ENCODE results near the gene PLEKHH1.
A peak's percentile ranks its signal among the peaks of the same experiment; 100 is the strongest.

Gene PLEKHH1

GRCh38 chr14:67514650-67515385, 18.3 kb upstream of the PLEKHH1 start:
- peak overlapping the region; percentile 60 for H3K4me3 ChIP-seq (ENCODE audit: low read depth, low read length)
- in situ Hi-C loops (cut with HindIII; ENCODE audit: low sequenced_read_pairs), result no loop called here
- DNase-seq (ENCODE audit: low read depth), result no peak
- no peak for TF ChIP-seq CTCF (IDR thresholded peaks at IDR 0.05; ENCODE audit: low read depth, low read length, missing control alignments)

- in situ Hi-C loops (cut with HindIII; ENCODE audit: low sequenced_read_pairs), result no loop called here
- peak overlapping the region; percentile 60 for H3K4me3 ChIP-seq (ENCODE audit: low read depth, low read length)
- DNase-seq (ENCODE audit: low read depth), result no peak
- no peak for TF ChIP-seq CTCF (IDR thresholded peaks at IDR 0.05; ENCODE audit: low read depth, low read length, missing control alignments)
These were observed 17.6 kb upstream of the PLEKHH1 start for GRCh38 chr14:67515386-67516079.

- no peak for TF ChIP-seq CTCF (IDR thresholded peaks at IDR 0.05; ENCODE audit: low read depth, low read length, missing control alignments)
- no peak overlapping the region for H3K4me3 ChIP-seq (ENCODE audit: low read depth, low read length)
- no peak for DNase-seq (ENCODE audit: low read depth)
- in situ Hi-C loops (cut with HindIII; ENCODE audit: low sequenced_read_pairs), result no loop called here
These were observed 16.4 kb upstream of the PLEKHH1 start for GRCh38 chr14:67516676-67517075.

GRCh38 chr14:67517083-67517482, 16.0 kb upstream of the PLEKHH1 start:
- no peak for TF ChIP-seq CTCF (IDR thresholded peaks at IDR 0.05; ENCODE audit: low read depth, low read length, missing control alignments)
- in situ Hi-C loops (cut with HindIII; ENCODE audit: low sequenced_read_pairs), result no loop called here
- no peak for DNase-seq (ENCODE audit: low read depth)
- no peak overlapping the region for H3K4me3 ChIP-seq (ENCODE audit: low read depth, low read length)

- no peak overlapping the region for H3K4me3 ChIP-seq (ENCODE audit: low read depth, low read length)
- TF ChIP-seq CTCF (IDR thresholded peaks at IDR 0.05; ENCODE audit: low read depth, low read length, missing control alignments), result no peak
- DNase-seq (ENCODE audit: low read depth), result no peak
- in situ Hi-C loops (cut with HindIII; ENCODE audit: low sequenced_read_pairs), result no loop called here
These were observed 13.7 kb upstream of the PLEKHH1 start for GRCh38 chr14:67519406-67519805.

GRCh38 chr14:67520482-67520881, 12.6 kb upstream of the PLEKHH1 start:
- DNase-seq (ENCODE audit: low read depth), result no peak
- H3K4me3 ChIP-seq (ENCODE audit: low read depth, low read length), result no peak overlapping the region
- in situ Hi-C loops (cut with HindIII; ENCODE audit: low sequenced_read_pairs), result loop anchor here (5.0 kb wide), 2 partner anchors 57 to 103 kb away; no protein-coding TSS in a partner anchor
- TF ChIP-seq CTCF (IDR thresholded peaks at IDR 0.05; ENCODE audit: low read depth, low read length, missing control alignments), result no peak

Measured in astrocyte of the cerebellum (primary cell).